PC-9 (cell line): ENCODE measurements around the gene TBC1D16. TPM values are rescaled to one million over a fixed set of nuclear protein-coding genes. Genes with fewer than 3 reads are reported as not detected.

Source experiments
- BruUV-seq: library from RNA; stranded (reverse); fragments of 400-500 nt; replicated peaks from 2 replicates; lab custom pipeline; 2021; lab: Mats Ljungman, UMichigan
- CTCF ChIA-PET: fragments of 300-600 bp; sonication (Branson Sonifier 250); formaldehyde crosslinking; loops from one replicate; lab custom pipeline; 2022; ENCODE audit warnings: antibody characterized with exemption; lab: Charles Lee
- POLR2A ChIA-PET: fragments of 300-600 bp; sonication (Branson Sonifier 250); formaldehyde crosslinking; loops from one replicate; lab custom pipeline; 2022; ENCODE audit warnings: antibody characterized with exemption; ENCODE audit not compliant: unreplicated experiment; lab: Charles Lee
- DNase-seq, 2 experiments: peaks; one replicate each; pipeline versions ENCODE4 v3.0.0 to v3.0.0-alpha.2; 2015 to 2022; ENCODE audit warnings: mixed read lengths in 1 of 2
- H2AFZ ChIP-seq: fragments of 200-600 bp; sonication (generic); 2 replicates; pipeline ENCODE4 v1.8.1; 2017; ENCODE audit warnings: antibody characterized with exemption
- H3F3A ChIP-seq: fragments of 200-600 bp; sonication (generic); 2 replicates; pipeline ENCODE4 v1.8.1; 2017; ENCODE audit warnings: antibody characterized with exemption, mild to moderate bottlenecking, low read depth; ENCODE audit not compliant: insufficient read depth
- H3K27ac ChIP-seq: fragments of 200-600 bp; sonication (generic); 2 replicates; pipeline ENCODE4 v1.6.1; 2016; ENCODE audit warnings: mixed run types
- H3K27me3 ChIP-seq: fragments of 200-600 bp; sonication (generic); 2 replicates; pipeline ENCODE4 v1.6.1; 2016; ENCODE audit warnings: low read depth, mixed run types; ENCODE audit not compliant: insufficient read depth
- H3K36me3 ChIP-seq: fragments of 200-600 bp; sonication (generic); 2 replicates; pipeline ENCODE4 v1.6.1; 2016; ENCODE audit warnings: low read depth, mixed run types
- H3K4me1 ChIP-seq: fragments of 200-600 bp; sonication (generic); replicated peaks from 2 replicates; pipeline ENCODE4 v1.6.1; 2016; ENCODE audit warnings: mixed run types; ENCODE audit not compliant: insufficient read depth
- H3K4me2 ChIP-seq: fragments of 200-600 bp; sonication (generic); 2 replicates; pipeline ENCODE4 v1.6.1; 2017; ENCODE audit warnings: mixed run types
- H3K4me3 ChIP-seq: fragments of 200-600 bp; sonication (generic); 2 replicates; pipeline ENCODE4 v1.6.1; 2016; ENCODE audit warnings: mixed run types
- H3K79me2 ChIP-seq: fragments of 200-600 bp; sonication (generic); 2 replicates; pipeline ENCODE4 v1.6.1; 2017; ENCODE audit warnings: low read depth, mixed run types
- H3K9me2 ChIP-seq: fragments of 200-600 bp; sonication (generic); 2 replicates; pipeline ENCODE4 v1.8.1; 2017; ENCODE audit warnings: mild to moderate bottlenecking; ENCODE audit not compliant: insufficient read depth
- H3K9me3 ChIP-seq: fragments of 200-600 bp; sonication (generic); 2 replicates; pipeline ENCODE4 v1.8.1; 2016; ENCODE audit warnings: low read depth; ENCODE audit not compliant: insufficient read depth
- H4K20me1 ChIP-seq: fragments of 200-600 bp; sonication (generic); 2 replicates; pipeline ENCODE4 v1.8.1; 2017; ENCODE audit not compliant: insufficient read depth
- CTCF ChIP-seq: fragments of 200-600 bp; sonication (generic); conservative IDR thresholded peaks from 2 replicates; pipeline ENCODE4 v1.6.1; 2017; ENCODE audit warnings: mixed run types, antibody characterized with exemption, mild to moderate bottlenecking, moderate library complexity
- EZH2 ChIP-seq: fragments of 200-600 bp; sonication (generic); IDR thresholded peaks from 2 replicates; pipeline ENCODE4 v1.8.0; 2017; ENCODE audit warnings: antibody characterized with exemption, low read depth
- intact Hi-C: fragments of 100-400 bp; cut with micrococcal nuclease; formaldehyde crosslinking; loops from one replicate; pipeline ENCODE4 v1.10.0; 2022; ENCODE audit not compliant: unreplicated experiment
- total RNA-seq: library from RNA; stranded (reverse); gene quantifications from 2 replicates; pipeline ENCODE4 v1.2.3, GENCODE V29; 2021

TBC1D16 gene
- total RNA-seq, 1 experiment from 2014 or later, result 41.7 TPM

GRCh38 chr17:80072410-80072809 lies 36.7 kb upstream of the TBC1D16 start:
- intact Hi-C loops, result no loop called here
- Histone ChIP-seq H3K4me1 (no peaks in the 10 kb centered on the region), H3K4me2 (no peak overlapping the region), H3K9me2 (no peaks in the 10 kb centered on the region), H3K4me3 (no peak overlapping the region), H4K20me1 (no peaks in the 10 kb centered on the region), H3K27me3 (no peaks in the 10 kb centered on the region), H3K27ac (no peak overlapping the region), H3K9me3 (no peaks in the 10 kb centered on the region), H2AFZ (no peak overlapping the region), H3K79me2 (no peaks in the 10 kb centered on the region), H3K36me3 (no peaks in the 10 kb centered on the region), H3F3A (no peaks in the 10 kb centered on the region)
- no TSS peak for BruUV-seq
- ChIA-PET CTCF (no interaction called here), POLR2A (no interaction called here)
- no peak for TF ChIP-seq EZH2
- TF ChIP-seq CTCF, result no peak
- no peak for DNase-seq

GRCh38 chr17:80071116-80071841 lies 35.6 kb upstream of the TBC1D16 start:
- CTCF ChIA-PET, result no interaction called here
- H3K27ac ChIP-seq, result no peak overlapping the region
- H3K9me3 ChIP-seq, result no peaks in the 10 kb centered on the region
- no peaks in the 10 kb centered on the region for H3K9me2 ChIP-seq
- H3K4me1 ChIP-seq, result no peaks in the 10 kb centered on the region
- DNase-seq, result no peak
- intact Hi-C loops, result no loop called here
- TF ChIP-seq EZH2 (no peak), CTCF (no peak)
- no peaks in the 10 kb centered on the region for H3K79me2 ChIP-seq
- no peaks in the 10 kb centered on the region for H3F3A ChIP-seq
- H3K4me2 ChIP-seq, result no peak overlapping the region
- no TSS peak for BruUV-seq
- H2AFZ ChIP-seq, result no peak overlapping the region
- H3K36me3 ChIP-seq, result no peaks in the 10 kb centered on the region
- POLR2A ChIA-PET, result no interaction called here
- H3K27me3 ChIP-seq, result no peaks in the 10 kb centered on the region
- H3K4me3 ChIP-seq, result no peak overlapping the region
- no peaks in the 10 kb centered on the region for H4K20me1 ChIP-seq

- Histone ChIP-seq H3K36me3 (no peaks in the 10 kb centered on the region), H3K9me3 (no peaks in the 10 kb centered on the region), H3K79me2 (no peaks in the 10 kb centered on the region), H3K9me2 (no peaks in the 10 kb centered on the region), H3K27ac (no peak overlapping the region), H4K20me1 (no peaks in the 10 kb centered on the region), H3K4me1 (no peaks in the 10 kb centered on the region), H3K4me2 (no peak overlapping the region), H2AFZ (no peak overlapping the region), H3K4me3 (no peak overlapping the region), H3K27me3 (no peaks in the 10 kb centered on the region), H3F3A (no peaks in the 10 kb centered on the region)
- DNase-seq, result no peak
- ChIA-PET CTCF (no interaction called here), POLR2A (no interaction called here)
- intact Hi-C loops, result no loop called here
- TF ChIP-seq CTCF, result no peak
- no peak for TF ChIP-seq EZH2
- BruUV-seq, result no TSS peak
Measured at GRCh38 chr17:80070375-80071115, 34.9 kb upstream of the TBC1D16 start.
